ENCODE measurements around the gene CEP63. TPM values are rescaled to one million over a fixed set of nuclear protein-coding genes. Genes with fewer than 3 reads are reported as not detected.

The CEP63 gene
- 34.5 TPM for polyA plus RNA-seq (2013, experiment 1 of 4)
- 27.1 TPM for polyA plus RNA-seq (2013, experiment 2 of 4)
- 25.0 TPM for polyA plus RNA-seq (2013, experiment 3 of 4)
- polyA plus RNA-seq (2013, experiment 4 of 4), result 25.4 TPM

GRCh38 chr3:134485718-134486576 lies at the start of gene CEP63, which contains the start of gene ANAPC13:
TSS of gene CEP63 (plus strand) at chr3:134486057. CDS start at chr3:134495321, 9,264 bp downstream.
TSS of gene ANAPC13 (minus strand) at chr3:134485985. CDS start at chr3:134482904, 3,081 bp downstream.
- H3K4me3 ChIP-seq (ENCODE audit: insufficient read depth, low read depth, low read length), result peak within 1 kb of the TSS; percentile 81
- peaks cover 8% of the 10 kb centered on the region for H3K4me1 ChIP-seq (ENCODE audit: control insufficient read depth, insufficient read depth, low read length)
- peaks cover 16% of the 10 kb centered on the region for H3K36me3 ChIP-seq (ENCODE audit: control insufficient read depth, insufficient read depth, low read length)
- peak within 1 kb of the TSS; percentile 75 for H3K27ac ChIP-seq (ENCODE audit: insufficient read depth, low read depth, low read length, poor library complexity, severe bottlenecking)
- WGBS, 2 experiments, result 0% methylated on average over 81 of the region's 81 CpGs
- H3K27me3 ChIP-seq (ENCODE audit: control insufficient read depth, insufficient read depth, low read length, poor library complexity, severe bottlenecking), result no peaks in the 10 kb centered on the region
- no peaks in the 10 kb centered on the region for H3K9me3 ChIP-seq (ENCODE audit: control insufficient read depth, low read length)

DNA sequence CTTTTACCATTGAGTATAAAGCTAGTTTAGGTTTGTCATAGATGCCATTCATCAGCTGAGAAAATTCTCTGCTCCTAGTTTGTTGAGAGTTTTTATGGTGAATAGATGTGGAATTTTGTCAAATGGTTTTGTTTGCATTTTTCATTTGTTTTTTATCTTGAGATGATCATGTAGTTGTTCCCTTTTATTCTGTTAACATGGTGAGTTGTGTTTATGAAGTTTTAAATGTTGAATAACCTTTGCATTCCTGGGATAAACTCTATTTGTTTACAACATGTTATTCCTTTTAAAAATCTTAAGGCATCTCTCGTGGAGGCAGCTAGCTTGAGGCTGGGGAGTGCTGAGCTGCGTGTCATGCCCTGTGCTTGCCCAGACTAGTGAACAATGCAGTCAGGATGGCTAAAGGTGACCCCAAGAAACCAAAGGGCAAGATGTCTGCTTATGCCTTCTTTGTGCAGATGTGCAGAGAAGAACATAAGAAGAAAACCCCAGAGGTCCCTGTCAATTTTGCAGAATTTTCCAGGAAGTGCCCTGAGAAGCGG lies 48.6 kb upstream of the CEP63 start:
- Histone ChIP-seq H3K9me3 (ENCODE audit: control insufficient read depth, low read length) (no peaks in the 10 kb centered on the region), H3K36me3 (ENCODE audit: control insufficient read depth, insufficient read depth, low read length) (no peaks in the 10 kb centered on the region), H3K4me1 (ENCODE audit: control insufficient read depth, insufficient read depth, low read length) (no peaks in the 10 kb centered on the region), H3K4me3 (ENCODE audit: insufficient read depth, low read depth, low read length) (no peak overlapping the region), H3K27me3 (ENCODE audit: control insufficient read depth, insufficient read depth, low read length, poor library complexity, severe bottlenecking) (no peaks in the 10 kb centered on the region), H3K27ac (ENCODE audit: insufficient read depth, low read depth, low read length, poor library complexity, severe bottlenecking) (no peak overlapping the region)
- WGBS, 2 experiments, result 87 to 89% methylated on average over 3 of the region's 3 CpGs

- WGBS, 2 experiments, result 100% methylated on average over 1 of the region's 1 CpG; no CpG with 5 or more reads in 1 of the 2 experiments
- Histone ChIP-seq H3K4me3 (ENCODE audit: insufficient read depth, low read depth, low read length) (no peak overlapping the region), H3K9me3 (ENCODE audit: control insufficient read depth, low read length) (no peaks in the 10 kb centered on the region), H3K4me1 (ENCODE audit: control insufficient read depth, insufficient read depth, low read length) (no peaks in the 10 kb centered on the region), H3K27me3 (ENCODE audit: control insufficient read depth, insufficient read depth, low read length, poor library complexity, severe bottlenecking) (no peaks in the 10 kb centered on the region), H3K36me3 (ENCODE audit: control insufficient read depth, insufficient read depth, low read length) (no peaks in the 10 kb centered on the region), H3K27ac (ENCODE audit: insufficient read depth, low read depth, low read length, poor library complexity, severe bottlenecking) (no peak overlapping the region)
These were observed 44.5 kb upstream of the CEP63 start for GRCh38 chr3:134441321-134441720.

GRCh38 chr3:134441821-134442220 lies 44.0 kb upstream of the CEP63 start:
- H3K9me3 ChIP-seq (ENCODE audit: control insufficient read depth, low read length), result no peaks in the 10 kb centered on the region
- H3K4me3 ChIP-seq (ENCODE audit: insufficient read depth, low read depth, low read length), result no peak overlapping the region
- H3K27ac ChIP-seq (ENCODE audit: insufficient read depth, low read depth, low read length, poor library complexity, severe bottlenecking), result no peak overlapping the region
- 88 to 90% methylated on average over 2 of the region's 2 CpGs for WGBS, 2 experiments
- H3K27me3 ChIP-seq (ENCODE audit: control insufficient read depth, insufficient read depth, low read length, poor library complexity, severe bottlenecking), result no peaks in the 10 kb centered on the region
- no peaks in the 10 kb centered on the region for H3K36me3 ChIP-seq (ENCODE audit: control insufficient read depth, insufficient read depth, low read length)
- H3K4me1 ChIP-seq (ENCODE audit: control insufficient read depth, insufficient read depth, low read length), result no peaks in the 10 kb centered on the region

DNA sequence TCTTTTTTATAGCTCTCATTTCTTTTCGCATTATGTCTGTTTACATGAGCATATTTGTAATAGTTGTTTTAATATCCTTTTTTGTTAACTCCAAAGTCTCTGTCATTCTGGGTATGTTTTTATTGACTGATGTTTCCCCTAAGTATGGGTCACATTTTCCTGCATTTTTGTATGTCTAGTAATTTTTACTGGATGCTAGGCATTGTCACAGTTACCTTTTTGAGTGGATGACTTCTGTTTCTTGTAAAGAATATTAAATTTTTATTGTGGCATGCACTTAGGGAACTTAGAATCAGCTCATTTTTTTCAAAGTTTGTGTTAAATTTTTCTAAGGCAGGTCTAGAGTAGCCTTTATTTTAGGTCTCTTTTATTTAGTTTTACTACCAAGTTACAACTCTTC lies 40.8 kb upstream of the CEP63 start:
- Histone ChIP-seq H3K36me3 (ENCODE audit: control insufficient read depth, insufficient read depth, low read length) (no peaks in the 10 kb centered on the region), H3K27me3 (ENCODE audit: control insufficient read depth, insufficient read depth, low read length, poor library complexity, severe bottlenecking) (no peaks in the 10 kb centered on the region), H3K4me1 (ENCODE audit: control insufficient read depth, insufficient read depth, low read length) (peaks cover 6% of the 10 kb centered on the region), H3K9me3 (ENCODE audit: control insufficient read depth, low read length) (no peaks in the 10 kb centered on the region), H3K4me3 (ENCODE audit: insufficient read depth, low read depth, low read length) (no peak overlapping the region), H3K27ac (ENCODE audit: insufficient read depth, low read depth, low read length, poor library complexity, severe bottlenecking) (no peak overlapping the region)
- no CpG with 5 or more reads among the region's 1 CpG for WGBS, 2 experiments

DNA sequence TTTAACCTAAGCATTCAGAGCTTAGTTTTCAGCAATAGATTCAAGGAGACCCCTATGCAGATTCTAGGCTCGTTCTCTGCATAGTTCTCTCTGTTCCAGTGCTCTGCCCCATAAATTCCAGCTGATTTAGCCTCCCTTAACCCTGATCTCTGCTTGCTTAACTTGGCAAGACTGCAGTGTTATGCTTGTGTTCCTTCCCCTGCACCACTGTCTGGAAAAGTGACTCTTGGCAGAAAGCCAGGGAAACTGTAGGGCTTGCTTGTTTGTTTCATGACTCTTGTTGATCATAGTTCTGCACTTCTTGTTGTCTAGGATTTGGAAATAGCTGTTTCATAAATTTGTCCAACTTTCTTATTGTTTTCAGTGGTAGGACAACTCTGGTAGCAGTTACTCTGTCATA lies 40.2 kb upstream of the CEP63 start:
- 80 to 84% methylated on average over 1 of the region's 1 CpG for WGBS, 2 experiments
- H3K9me3 ChIP-seq (ENCODE audit: control insufficient read depth, low read length), result no peaks in the 10 kb centered on the region
- H3K36me3 ChIP-seq (ENCODE audit: control insufficient read depth, insufficient read depth, low read length), result no peaks in the 10 kb centered on the region
- H3K4me3 ChIP-seq (ENCODE audit: insufficient read depth, low read depth, low read length), result no peak overlapping the region
- H3K27ac ChIP-seq (ENCODE audit: insufficient read depth, low read depth, low read length, poor library complexity, severe bottlenecking), result no peak overlapping the region
- H3K4me1 ChIP-seq (ENCODE audit: control insufficient read depth, insufficient read depth, low read length), result peaks cover 6% of the 10 kb centered on the region
- no peaks in the 10 kb centered on the region for H3K27me3 ChIP-seq (ENCODE audit: control insufficient read depth, insufficient read depth, low read length, poor library complexity, severe bottlenecking)

DNA sequence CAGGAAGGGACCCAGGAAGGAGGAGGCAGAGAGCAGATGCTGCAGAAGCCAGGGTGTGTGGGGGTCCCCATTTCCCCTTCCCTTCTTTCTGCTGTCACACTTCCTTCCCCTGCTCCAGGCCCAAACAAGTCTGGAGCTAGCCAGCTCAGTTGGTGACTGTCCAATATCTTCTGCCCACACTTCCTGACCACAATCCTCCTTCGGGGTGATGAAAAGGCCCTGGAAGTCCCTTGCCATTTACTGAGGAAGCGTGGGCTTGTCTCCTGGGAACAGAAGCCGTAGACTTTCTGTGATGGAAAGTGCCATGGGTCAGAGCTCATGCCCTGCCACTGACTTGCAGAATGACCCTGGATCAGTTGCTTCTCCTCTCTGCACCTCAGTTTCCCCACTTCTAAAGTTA lies 39.1 kb upstream of the CEP63 start:
- Histone ChIP-seq H3K27ac (ENCODE audit: insufficient read depth, low read depth, low read length, poor library complexity, severe bottlenecking) (no peak overlapping the region), H3K36me3 (ENCODE audit: control insufficient read depth, insufficient read depth, low read length) (no peaks in the 10 kb centered on the region), H3K27me3 (ENCODE audit: control insufficient read depth, insufficient read depth, low read length, poor library complexity, severe bottlenecking) (no peaks in the 10 kb centered on the region), H3K4me3 (ENCODE audit: insufficient read depth, low read depth, low read length) (no peak overlapping the region), H3K4me1 (ENCODE audit: control insufficient read depth, insufficient read depth, low read length) (peaks cover 6% of the 10 kb centered on the region), H3K9me3 (ENCODE audit: control insufficient read depth, low read length) (no peaks in the 10 kb centered on the region)
- WGBS, 2 experiments, result 94 to 96% methylated on average over 3 of the region's 3 CpGs

DNA sequence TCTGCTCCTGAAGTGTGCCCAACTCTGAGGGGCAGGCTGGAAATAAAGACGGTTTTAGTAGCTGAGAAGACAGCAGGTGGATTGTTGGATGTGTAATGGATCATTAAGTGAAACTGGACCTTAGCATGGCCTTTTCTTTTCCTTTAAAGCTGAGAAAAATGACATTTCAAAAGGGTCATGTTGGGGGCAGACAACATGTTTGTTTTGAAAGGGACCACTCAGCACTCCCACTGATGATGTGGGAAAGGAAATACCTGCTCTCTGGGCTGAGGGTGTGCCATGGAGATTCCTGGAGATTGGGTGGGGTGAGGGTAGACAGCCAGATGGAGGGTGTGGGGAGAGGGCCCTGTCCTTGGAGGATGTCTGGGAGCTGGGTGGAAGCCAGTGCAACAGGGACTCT lies 38.5 kb upstream of the CEP63 start:
- Histone ChIP-seq H3K36me3 (ENCODE audit: control insufficient read depth, insufficient read depth, low read length) (no peaks in the 10 kb centered on the region), H3K4me1 (ENCODE audit: control insufficient read depth, insufficient read depth, low read length) (peaks cover 6% of the 10 kb centered on the region), H3K27ac (ENCODE audit: insufficient read depth, low read depth, low read length, poor library complexity, severe bottlenecking) (no peak overlapping the region), H3K27me3 (ENCODE audit: control insufficient read depth, insufficient read depth, low read length, poor library complexity, severe bottlenecking) (no peaks in the 10 kb centered on the region), H3K9me3 (ENCODE audit: control insufficient read depth, low read length) (no peaks in the 10 kb centered on the region), H3K4me3 (ENCODE audit: insufficient read depth, low read depth, low read length) (no peak overlapping the region)
- WGBS, 2 experiments, result 87 to 97% methylated on average over 1 of the region's 1 CpG

GRCh38 chr3:134448664-134449063 lies 37.2 kb upstream of the CEP63 start:
- no peaks in the 10 kb centered on the region for H3K27me3 ChIP-seq (ENCODE audit: control insufficient read depth, insufficient read depth, low read length, poor library complexity, severe bottlenecking)
- no peaks in the 10 kb centered on the region for H3K36me3 ChIP-seq (ENCODE audit: control insufficient read depth, insufficient read depth, low read length)
- no peaks in the 10 kb centered on the region for H3K9me3 ChIP-seq (ENCODE audit: control insufficient read depth, low read length)
- 94 to 97% methylated on average over 4 to 5 of the region's 5 CpGs for WGBS, 2 experiments
- no peak overlapping the region for H3K4me3 ChIP-seq (ENCODE audit: insufficient read depth, low read depth, low read length)
- peaks cover 6% of the 10 kb centered on the region for H3K4me1 ChIP-seq (ENCODE audit: control insufficient read depth, insufficient read depth, low read length)
- no peak overlapping the region for H3K27ac ChIP-seq (ENCODE audit: insufficient read depth, low read depth, low read length, poor library complexity, severe bottlenecking)

DNA sequence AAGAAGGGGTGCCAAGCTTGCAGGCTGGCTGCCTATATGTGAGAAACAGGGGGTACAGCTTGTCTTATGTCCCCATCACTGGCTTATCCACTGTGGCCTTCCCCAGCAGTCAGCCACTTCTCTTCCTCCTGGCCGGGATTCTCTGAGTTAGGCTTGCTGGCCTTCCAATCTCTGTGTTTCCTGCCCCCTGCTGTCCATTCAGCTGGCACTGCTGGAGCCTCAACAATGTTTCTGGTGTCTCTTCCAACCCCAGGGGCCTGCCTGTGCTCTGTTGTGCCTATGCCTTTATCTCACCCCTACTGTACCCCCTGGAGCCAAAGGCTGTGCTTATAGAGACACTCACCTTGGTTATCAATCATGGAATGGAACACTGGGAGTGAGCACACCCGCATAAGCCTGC lies 36.6 kb upstream of the CEP63 start:
- no peak overlapping the region for H3K27ac ChIP-seq (ENCODE audit: insufficient read depth, low read depth, low read length, poor library complexity, severe bottlenecking)
- H3K4me1 ChIP-seq (ENCODE audit: control insufficient read depth, insufficient read depth, low read length), result peaks cover 6% of the 10 kb centered on the region
- no peaks in the 10 kb centered on the region for H3K27me3 ChIP-seq (ENCODE audit: control insufficient read depth, insufficient read depth, low read length, poor library complexity, severe bottlenecking)
- 52 to 53% methylated on average over 2 of the region's 2 CpGs for WGBS, 2 experiments
- no peaks in the 10 kb centered on the region for H3K9me3 ChIP-seq (ENCODE audit: control insufficient read depth, low read length)
- no peaks in the 10 kb centered on the region for H3K36me3 ChIP-seq (ENCODE audit: control insufficient read depth, insufficient read depth, low read length)
- no peak overlapping the region for H3K4me3 ChIP-seq (ENCODE audit: insufficient read depth, low read depth, low read length)
